K562 treated with DMSO at 1 percent for 12 hours (cell line): ENCODE results near the gene SGCE. TPM values are rescaled to one million over a fixed set of nuclear protein-coding genes. Genes with fewer than 3 reads are reported as not detected.

ENCODE experiments used
- total RNA-seq: library from RNA; unstranded; fragments of 300-600 nt; gene quantifications from 2 replicates; pipeline ENCODE4 v1.2.3, GENCODE V29; 2022; ENCODE audit not compliant: insufficient read depth

SGCE gene, protein sequence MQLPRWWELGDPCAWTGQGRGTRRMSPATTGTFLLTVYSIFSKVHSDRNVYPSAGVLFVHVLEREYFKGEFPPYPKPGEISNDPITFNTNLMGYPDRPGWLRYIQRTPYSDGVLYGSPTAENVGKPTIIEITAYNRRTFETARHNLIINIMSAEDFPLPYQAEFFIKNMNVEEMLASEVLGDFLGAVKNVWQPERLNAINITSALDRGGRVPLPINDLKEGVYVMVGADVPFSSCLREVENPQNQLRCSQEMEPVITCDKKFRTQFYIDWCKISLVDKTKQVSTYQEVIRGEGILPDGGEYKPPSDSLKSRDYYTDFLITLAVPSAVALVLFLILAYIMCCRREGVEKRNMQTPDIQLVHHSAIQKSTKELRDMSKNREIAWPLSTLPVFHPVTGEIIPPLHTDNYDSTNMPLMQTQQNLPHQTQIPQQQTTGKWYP
- 1.1 TPM in 1 of 2 replicates, not detected in the other for total RNA-seq

DNA sequence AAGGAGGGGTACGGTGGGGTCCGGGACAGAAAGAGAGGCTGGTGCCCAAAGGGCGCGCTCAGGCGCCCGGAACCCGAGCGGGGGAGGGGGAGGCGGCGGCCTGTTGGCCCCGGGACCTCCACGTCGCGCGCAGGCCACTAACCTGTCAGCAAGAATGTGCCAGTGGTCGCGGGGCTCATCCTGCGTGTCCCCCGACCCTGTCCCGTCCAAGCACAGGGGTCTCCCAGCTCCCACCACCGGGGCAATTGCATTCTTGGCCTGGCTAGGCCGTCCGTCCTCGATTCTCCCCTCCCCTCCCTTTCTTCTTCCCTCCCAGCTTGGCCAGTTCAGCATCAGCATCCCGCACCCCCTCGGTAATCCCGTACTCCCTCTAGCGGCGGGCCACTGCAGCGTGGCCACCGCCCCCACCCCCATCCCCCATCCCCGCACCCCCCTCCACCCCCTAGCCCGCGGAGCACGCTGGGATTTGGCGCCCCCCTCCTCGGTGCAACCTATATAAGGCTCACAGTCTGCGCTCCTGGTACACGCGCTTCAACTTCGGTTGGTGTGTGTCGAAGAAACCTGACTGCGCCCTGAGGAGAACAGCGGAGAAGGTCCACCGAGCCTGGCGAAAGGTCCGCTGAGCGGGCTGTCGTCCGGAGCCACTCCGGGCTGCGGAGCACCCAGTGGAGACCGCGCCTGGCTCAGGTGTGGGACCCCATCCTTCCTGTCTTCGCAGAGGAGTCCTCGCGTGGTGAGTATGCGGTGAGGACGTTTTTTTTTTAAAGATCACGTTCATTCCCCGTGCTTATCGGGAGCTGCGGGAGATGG lies at the start of gene SGCE:
SGCE (minus strand) TSS at position 286 of the 810 bp plus-strand sequence; CDS start at position 251, 35 bp downstream.

Other genes starting within 250 kb of the SGCE start
- gene CASD1, start 146.3 kb downstream of the SGCE start, total RNA-seq: 1.1 and 8.1 TPM in 2 replicates